Measurements from ENCODE around the gene TOB2.
"Not testable (repeated sequence)": the region's sequence is repeated elsewhere in the genome, so short reads cannot be mapped to it uniquely, and the experiment has no call there.

Gene TOB2

DNA sequence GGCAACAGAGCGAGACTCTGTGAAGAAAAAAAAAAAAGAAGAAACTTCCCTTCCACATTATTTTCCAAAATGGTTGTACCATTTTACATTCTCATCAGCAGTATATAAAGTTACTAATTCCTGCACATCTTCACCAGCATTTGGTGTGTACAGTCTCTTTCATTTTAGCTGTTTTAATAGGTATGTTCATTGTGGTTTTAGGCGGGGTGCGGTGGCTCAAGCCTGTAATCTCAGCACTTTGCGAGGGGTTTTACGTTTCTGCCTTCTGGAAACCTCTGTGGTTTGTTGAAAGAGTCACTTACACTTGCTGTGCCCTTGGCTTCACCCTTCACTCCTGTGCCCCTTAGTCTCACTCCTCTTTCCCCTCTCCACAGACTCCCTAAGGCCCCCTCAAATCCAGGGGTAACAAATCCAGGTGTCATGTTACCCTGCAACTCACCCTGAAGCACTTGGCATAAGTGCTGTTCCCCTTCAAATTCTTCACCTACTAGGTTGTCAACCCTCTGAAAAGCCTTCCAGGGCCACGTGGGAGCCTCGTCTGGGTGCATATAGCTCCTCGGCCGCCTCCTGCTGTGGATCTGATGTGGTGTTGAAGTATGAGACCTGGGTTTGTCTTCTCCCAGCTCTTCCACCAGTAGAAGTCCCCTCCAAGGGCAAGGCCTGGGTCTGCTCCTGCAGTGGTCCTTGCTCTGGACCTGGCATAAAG, 20.8 kb downstream of the TOB2 start:
- DNase-seq = no peak

DNA sequence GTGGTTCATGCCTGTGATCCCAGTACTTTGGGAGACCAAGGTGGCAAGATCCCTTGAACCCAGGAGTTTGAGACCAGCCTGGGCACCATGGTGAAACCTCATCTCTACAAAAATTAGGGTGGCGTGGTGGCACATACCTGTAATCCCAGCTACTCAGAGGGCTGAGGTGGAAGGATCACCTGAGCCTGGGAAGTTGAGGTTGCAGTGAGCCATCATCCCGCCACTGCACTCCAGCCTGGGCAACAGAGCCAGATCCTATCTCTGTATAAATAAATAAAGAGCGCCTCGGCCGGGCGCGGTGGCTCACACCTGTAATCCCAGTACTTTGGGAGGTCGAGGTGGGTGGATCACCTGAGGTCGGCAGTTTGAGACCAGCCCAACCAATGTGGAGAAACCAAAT, 27.9 kb downstream of the TOB2 start:
- DNase-seq = no peak

GRCh38 chr22:41417622-41418390, 28.8 kb downstream of the TOB2 start:
- DNase-seq = no peak

GRCh38 chr22:41415554-41415953, 31.0 kb downstream of the TOB2 start:
- DNase-seq = no peak

- no peak for DNase-seq
Measured at GRCh38 chr22:41411021-41411851, 35.4 kb downstream of the TOB2 start.

GRCh38 chr22:41410311-41410751, 36.3 kb downstream of the TOB2 start:
- no peak for DNase-seq

DNA sequence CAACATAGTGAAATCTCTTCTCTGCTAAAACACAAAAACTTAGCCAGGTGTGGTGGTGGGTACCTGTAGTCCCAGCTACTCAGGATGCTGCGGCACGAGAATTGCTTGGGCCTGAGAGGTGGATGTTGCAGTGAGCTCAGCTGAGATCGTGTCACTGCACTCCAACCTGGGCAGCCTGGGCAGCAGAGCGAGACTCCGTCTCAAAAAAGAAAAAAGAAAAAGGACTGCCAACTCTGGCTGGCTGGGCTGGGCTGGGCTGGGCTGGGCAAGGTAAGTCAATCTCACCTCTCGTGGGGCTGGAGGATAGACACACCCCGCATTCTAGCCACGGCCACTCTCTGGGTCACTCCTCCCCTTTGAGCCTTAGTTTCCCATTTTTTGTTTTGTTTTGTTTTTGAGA, 37.9 kb downstream of the TOB2 start:
- no peak for DNase-seq

GRCh38 chr22:41407433-41407832, 39.2 kb downstream of the TOB2 start:
- no peak for DNase-seq

GRCh38 chr22:41406410-41406809, 40.2 kb downstream of the TOB2 start:
- DNase-seq = no peak

DNA sequence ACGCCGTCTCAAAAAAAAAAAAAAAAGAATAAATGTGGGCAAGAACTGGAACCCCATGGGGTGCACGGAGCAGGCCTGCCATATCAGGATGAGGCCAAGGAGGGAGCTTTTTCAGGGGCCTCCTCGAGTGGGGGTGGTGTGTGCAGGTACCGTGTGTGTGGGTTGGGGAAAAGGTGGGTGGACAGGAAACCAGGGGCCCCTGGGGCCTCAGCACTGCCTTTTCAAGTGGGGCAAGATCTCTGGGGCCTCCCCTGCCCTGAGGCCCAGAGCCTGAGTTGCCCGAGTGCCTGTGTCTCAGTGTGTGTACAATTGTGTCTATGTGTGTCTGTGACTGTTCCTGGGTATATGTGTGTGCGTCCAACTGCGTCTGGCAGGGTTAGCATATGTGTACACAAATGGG, 41.0 kb downstream of the TOB2 start:
- DNase-seq = peak; percentile 23

DNA sequence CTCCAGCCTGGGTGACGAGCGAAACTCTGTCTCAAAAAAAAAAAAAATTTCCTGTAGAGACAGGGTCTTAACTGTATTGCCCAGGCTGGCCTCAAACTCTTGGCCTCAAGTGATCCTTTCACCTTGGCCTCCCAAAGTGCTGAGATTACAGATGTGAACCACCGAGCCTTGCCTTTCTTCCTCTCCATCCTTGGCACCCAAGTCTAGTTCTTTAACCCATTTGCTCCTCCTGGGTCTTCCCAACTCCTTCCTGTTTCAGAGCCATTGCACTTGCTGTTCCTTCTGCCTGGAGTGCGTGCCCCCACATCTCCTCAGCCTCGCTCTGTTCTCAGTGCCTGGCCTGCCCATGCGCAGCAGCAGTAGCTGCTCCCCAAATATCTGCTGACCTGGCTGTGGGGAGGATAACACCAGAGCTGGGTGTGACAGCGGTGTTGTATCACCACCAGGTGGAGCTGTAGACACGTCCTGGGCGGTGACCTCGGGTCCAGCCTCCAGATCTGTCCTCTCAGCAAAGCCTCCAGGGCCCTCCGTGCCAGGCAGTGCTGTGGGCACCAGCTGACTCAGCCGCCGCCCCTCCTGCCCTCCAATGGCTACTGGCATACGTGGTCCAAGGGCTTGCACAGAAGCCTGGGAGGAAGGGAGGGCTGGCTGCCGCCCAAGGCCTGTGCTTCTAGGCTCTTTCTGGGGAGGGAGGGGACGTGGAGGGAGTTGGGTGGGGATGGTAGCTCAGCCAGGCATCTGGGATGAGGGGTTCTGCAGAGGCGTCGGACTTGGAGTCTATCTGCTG, 42.9 kb downstream of the TOB2 start:
- DNase-seq = peak; percentile 80

- DNase-seq = not testable (repeated sequence)
Measured at GRCh38 chr22:41402851-41403250, 43.8 kb downstream of the TOB2 start.

GRCh38 chr22:41401781-41402648, 44.6 kb downstream of the TOB2 start:
- no peak for DNase-seq

DNA sequence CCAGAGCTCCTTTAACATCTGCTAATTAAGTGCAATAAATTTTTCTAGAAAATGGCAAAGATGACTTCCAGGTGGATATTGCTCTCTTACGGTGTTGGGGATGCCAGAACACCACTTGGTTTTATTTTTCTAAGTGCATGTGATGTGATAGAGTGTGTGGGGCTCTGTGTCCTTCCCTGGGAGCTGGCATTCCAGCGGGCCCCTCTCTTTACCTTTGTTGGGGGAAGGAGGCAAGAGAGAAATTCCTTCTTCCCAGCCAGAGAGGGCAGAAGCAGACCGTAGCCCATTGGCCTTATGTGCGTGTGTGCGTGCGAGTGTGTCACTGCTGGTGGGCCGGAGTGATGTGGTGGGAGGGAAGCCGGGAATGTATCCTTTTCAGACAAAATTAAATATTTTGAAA, 47.7 kb downstream of the TOB2 start:
- no peak for DNase-seq

DNA sequence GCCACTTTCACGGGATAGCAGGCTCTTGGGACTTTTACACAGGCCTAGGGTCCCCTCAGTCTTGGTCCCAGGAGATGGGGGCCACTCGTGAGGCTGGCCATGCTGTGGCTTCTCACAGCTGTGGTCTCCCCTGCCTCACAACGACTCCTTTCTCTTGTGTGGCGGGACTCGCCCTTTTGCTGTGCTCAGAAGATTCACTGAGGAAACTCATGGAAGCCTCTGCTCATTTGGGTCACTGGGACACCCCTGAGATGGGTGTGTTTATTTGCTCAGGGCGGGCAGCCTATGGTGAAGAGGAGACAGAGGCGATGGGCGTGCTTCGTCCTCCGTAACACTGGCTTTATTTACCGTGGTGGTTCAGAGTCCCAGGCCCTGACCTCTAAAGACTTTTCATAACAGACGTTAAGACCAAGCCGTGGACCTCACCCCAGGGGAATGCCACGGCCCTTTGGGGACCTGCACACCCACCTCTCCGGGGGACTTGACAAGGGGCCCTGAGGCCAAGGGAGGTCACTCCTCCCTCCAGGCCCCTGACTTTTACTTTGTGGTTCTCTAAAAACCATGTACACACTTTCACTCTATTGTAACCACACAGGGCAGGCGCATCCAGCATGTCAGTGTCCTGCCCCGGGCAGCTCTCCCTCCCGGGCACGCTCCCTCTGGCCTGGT, 49.3 kb downstream of the TOB2 start:
- no peak for DNase-seq

- no peak for DNase-seq
Measured at GRCh38 chr22:41395531-41396240, 50.9 kb downstream of the TOB2 start.

GRCh38 chr22:41394012-41394356, 52.6 kb downstream of the TOB2 start:
- DNase-seq = no peak

- no peak for DNase-seq
Measured at GRCh38 chr22:41387341-41387740, 59.3 kb downstream of the TOB2 start.

DNA sequence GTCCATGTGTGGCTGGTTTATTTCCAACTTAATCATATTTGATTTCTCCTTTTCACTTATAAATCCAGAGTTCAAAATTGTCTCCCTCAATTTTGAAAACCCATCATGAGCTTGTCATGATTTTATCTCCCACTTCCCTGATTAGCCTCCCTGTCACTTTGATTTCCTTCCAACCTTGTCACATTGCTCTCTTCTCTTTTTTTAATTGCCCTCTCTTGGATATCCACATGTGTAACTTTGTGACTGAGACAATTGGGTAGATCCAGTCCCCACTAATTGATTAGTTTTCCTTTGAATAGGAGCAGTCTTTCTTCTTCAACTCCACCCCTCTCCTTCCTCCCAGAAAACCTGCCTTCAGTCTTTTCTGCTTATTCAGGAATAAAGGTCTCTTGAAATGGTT, 62.5 kb downstream of the TOB2 start:
- no peak for DNase-seq
